NCI-H2196 (cell line): ENCODE results near the gene ANKRD63.

Experiments
- DNase-seq: peaks from one replicate; lab custom pipeline; 2025; ENCODE audit not compliant: unreplicated experiment; lab: John Stamatoyannopoulos, UW

Gene ANKRD63

GRCh38 chr15:40245666-40246450 lies 37.0 kb downstream of the ANKRD63 start:
- no peak for DNase-seq

DNA sequence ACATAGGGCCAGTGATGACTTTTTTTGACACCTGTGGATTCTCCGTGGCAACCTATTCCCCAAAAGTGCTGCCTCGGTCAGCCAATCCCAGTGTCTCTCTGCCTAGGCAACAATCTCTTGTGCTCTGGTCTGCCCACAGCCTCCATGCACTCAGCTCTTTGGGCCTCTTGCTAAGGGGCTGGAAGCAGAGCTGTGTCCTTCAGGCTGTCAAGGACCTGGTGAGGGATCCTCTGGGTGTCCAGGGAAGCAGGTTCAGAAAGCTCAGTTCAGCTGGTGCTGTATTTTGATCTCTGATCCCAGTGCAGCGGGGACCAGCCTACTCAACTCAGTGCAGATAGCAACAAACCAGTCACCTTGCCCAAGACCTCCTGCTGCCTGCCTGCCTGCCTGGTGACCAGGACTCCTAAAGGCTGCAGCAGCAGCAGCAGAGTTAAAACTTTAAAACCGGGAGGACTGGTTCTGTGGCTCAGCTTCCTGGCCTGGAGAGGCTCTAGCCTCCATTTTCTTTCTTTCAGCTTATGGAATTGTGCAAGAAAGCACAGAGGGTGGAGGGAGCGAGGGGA lies 37.8 kb downstream of the ANKRD63 start:
- DNase-seq = no peak

DNA sequence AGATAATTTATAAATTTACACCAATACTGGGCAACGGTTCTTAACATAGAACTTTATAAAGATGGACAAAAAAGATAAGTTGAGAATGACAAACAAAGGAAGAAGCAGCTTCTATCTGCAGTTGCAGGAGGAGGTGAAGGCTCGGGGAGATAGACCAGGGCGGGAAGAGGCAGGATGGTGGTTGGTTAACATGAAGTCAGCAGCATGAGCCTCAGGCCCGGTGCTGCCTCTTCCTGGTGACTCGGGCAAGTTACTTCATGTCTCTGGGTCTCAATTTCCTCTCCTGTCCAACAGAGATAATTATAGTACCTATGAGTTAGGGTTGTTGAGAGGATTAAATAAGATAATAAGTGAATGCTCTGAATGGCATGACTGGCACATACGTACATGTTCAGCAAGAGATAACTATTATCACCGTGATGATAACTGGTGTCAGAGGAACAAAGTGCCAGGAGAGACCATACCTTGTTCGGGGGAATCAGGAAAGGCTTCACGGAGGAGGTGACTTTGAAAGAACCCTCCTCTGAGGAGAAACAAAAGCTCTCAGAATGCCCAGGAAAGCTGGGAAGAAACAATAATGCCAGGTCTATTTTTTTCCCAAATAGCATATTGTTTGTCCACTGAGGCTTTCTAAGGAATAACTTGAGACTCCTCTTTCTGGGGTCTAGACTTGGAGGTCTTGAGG lies 39.6 kb downstream of the ANKRD63 start:
- no peak for DNase-seq

- DNase-seq = no peak
These were observed 40.3 kb downstream of the ANKRD63 start for GRCh38 chr15:40242601-40243000.

- DNase-seq = no peak
These were observed 40.7 kb downstream of the ANKRD63 start for GRCh38 chr15:40242213-40242599.

GRCh38 chr15:40241269-40242212 lies 41.3 kb downstream of the ANKRD63 start:
- DNase-seq = no peak

- no peak for DNase-seq
These were observed 42.1 kb downstream of the ANKRD63 start for GRCh38 chr15:40240619-40241221.

- no peak for DNase-seq
These were observed 42.9 kb downstream of the ANKRD63 start for GRCh38 chr15:40239693-40240618.

GRCh38 chr15:40239404-40239692 lies 43.5 kb downstream of the ANKRD63 start:
- DNase-seq = no peak

DNA sequence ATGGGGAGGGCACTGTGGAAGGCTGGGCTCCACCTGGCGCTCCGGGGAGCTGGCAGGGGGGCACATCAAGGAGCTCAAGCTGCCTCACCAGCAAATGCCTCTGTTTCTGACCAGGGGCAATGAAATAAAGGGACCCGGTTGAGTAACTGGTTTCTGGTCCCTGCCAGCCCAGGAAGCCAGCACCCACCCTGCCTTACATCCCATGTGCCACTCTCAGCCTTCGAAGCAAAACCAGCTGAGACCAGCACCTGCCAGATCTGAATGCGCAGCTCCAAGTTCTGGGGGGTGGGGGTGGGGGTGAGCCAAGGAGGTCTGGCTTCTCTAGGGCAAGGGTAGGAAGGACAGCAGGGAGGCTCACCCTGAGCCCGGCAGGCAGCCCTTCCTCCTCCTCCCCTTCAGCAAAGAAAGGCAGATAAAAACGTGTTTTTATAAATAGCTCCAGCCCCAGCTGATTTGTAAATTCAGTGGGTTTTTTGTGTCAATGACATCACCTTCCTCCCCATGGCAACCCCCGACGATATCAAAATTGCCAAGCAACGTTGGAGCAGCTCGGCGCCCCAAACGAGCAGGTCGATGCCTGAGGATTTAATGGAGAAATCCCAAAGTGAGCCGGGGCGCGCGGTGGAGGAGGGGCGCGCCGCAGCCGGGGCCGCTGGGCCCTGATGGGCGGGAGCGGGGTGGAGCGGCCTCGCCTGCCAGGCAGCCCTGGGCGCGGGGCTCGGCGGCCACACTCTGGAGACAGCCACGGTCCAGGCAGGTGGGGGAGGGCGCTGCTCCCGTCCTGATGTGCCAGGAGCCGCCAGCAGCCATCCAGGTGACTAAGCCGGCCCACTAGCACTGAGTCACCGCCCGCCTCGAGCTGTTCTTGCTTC lies 44.1 kb downstream of the ANKRD63 start, which contains the start of gene PAK6:
Gene PAK6, plus strand, starts transcription at position 532 of the 872 bp plus-strand sequence. CDS start 25,723 bp downstream, outside the sequence.
- DNase-seq = peak; percentile 34

DNA sequence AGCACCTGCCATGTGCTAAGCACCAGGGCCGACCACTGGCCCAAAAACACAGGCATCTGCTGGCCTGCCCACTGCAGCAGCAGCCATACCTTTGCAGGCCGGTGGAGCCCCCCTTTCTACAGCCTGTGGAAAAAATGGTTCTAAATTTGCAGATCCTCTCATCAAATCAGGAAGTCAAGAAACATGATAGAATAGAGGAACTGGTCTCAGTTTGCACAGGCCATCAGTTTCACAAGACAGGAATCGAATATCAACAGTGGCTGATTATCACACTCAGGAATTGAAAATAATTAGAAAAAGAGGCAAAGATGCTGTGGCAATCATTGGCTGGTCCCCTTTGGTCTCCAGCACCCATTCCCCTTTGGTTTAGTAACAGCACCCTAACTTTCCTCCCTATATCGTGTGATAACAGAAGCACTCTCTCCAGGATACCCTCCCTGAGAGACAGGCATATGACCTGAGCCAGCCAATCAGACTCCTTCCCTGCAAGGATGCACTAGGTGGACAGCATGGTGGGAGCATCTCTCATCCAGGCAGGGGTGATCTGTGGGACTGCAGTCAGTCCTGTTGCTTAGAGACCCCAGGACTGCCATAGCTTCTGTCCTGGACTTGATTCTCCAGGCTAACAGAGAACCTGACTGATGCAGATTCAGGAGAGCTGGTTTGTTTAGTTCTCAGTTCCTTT lies 47.5 kb downstream of the ANKRD63 start:
- no peak for DNase-seq

DNA sequence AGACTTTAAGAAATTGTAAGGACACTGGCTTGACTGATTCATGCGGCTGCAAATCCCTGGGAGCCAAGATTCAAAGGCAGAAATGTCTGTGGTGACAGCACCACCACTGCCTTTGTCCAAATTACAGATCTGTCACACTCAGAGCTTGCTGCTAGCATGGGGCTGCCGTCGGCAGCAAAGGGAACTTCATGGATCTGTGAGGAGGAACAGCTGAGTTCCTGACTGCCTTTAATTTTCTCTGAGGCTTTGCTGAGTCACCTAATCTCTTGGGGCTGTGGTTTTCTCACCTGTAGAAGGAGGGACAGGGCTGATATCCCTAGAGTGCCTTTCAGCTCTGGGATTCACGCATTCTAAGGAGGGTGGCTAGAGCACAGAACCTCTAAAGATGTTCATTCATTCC lies 48.1 kb downstream of the ANKRD63 start:
- DNase-seq = no peak

DNA sequence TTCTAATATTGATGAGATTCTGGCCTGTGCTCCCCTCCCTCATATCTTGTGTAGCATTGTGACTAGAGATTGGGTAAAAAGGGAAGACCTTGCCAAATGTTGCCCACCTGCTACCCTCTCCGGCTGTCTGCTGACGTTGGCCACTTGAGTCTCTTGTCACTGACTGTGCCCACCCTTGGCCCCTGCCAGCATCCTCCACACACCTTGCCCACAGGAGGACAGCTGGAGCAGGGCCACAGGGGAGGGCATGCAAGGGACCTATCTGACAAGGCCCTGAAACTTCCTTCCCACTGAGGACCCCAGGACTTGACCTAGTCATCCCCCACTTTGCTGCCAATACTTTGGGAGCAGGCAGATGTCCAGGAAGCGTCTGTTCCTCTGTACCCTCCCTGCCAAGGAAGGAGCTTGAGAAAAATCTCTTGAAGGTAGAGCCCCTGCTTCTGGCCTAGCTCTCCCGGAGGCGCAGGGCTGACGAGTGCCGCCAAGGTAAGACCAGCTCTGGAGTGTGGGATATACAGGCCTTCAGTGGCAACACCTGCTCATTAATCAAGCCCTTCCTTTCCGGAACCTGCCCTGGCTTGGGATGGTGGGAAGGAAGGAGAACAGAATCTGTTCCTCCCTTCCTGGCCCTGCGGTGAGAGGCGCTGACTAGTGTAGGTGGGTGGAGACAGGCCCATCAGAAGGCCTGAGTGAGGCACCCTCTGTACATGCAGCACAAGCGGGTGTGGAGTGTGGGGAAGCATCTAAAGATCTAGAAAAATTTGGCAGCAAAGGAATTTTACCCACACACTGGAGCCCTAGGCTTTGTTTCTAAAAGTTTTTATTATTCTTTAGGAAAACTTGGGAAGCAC lies 48.9 kb downstream of the ANKRD63 start:
- DNase-seq = no peak

DNA sequence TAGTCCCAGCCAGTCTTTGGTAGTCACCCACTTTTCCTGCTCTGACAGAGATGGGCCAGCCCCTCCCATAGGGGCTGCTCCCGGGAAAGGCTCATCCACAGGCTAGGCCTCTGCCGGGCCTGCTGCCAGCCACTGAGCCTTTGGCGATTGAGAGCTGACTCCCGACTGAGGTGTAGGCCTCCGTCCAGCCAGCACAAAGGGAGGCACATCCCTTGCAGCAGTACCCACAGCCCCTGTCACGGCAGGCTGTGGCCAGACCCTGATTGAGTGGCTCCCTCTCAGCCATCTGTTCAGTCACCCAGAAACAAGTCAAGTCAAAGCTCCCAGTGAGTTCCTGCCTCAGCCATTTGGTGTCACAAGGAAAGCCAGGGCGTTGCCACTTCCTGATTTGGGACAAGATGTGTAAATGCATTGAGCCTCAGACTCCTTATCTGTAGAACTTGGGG lies 50.2 kb downstream of the ANKRD63 start:
- DNase-seq = no peak
